GM12892 (cell line): Measurements from ENCODE around the gene ITPKB.

Experiments
- POLR2A ChIP-seq: IDR thresholded peaks from 2 replicates; pipeline ENCODE4 v1.6.1; 2011; ENCODE audit warnings: low read depth, low read length, control low read depth
- POLR2AphosphoS5 ChIP-seq: IDR thresholded peaks from 2 replicates; pipeline ENCODE4 v1.6.1; 2011; ENCODE audit warnings: low read depth, low read length, control low read depth

DNA sequence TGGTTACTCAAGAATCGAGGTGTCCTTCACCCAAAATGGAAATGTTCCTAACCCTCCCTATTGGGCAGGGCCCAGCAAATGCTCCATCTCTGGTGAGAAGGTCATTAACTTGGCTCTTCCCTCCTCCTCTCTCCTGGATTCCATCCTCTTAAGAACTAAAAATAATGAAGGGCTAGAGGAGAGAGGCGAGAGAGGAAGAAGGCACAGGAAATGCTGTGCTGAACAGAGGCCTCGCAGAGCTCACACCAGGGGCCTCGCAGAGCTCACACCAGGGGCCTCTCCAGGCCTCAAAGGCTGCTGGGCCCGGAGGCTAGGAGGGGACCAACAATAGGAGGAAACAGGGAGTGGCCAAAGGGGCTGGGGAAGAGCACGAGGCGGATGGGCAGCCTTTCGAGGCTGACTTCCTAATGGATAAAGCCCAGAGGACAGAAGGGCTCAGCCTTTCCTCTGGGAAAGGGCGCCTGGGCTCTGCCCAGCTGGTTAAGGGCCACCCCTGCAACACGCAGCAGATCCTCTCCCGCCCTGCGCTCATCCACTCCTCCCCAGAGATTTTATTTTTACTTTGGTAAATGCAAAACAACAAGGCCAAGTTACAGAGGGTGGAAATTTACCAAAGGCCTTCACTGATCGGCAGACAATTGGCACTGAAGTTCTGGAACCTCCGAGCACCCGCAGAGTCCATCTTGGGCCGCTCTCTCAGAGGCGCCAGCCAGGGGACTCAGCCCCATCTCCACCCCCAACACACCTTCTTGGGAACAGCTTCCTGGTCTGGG is 78.5 kb downstream of the ITPKB start:
- TF ChIP-seq POLR2A (no peak), POLR2AphosphoS5 (no peak)
